H1 (cell line): Measurements from ENCODE around the gene CEP104.

Source experiments
- ATF3 ChIP-seq: IDR thresholded peaks from 2 replicates; pipeline ENCODE4 v1.6.1; 2011; ENCODE audit warnings: low read depth, mild to moderate bottlenecking, low read length; ENCODE audit not compliant: insufficient read depth
- EZH2 ChIP-seq: fragments of 200-600 bp; sonication (generic); IDR thresholded peaks from 2 replicates; pipeline ENCODE4 v1.7.1; 2012; ENCODE audit warnings: low read depth, mild to moderate bottlenecking, moderate library complexity, low read length, inconsistent platforms; ENCODE audit not compliant: severe bottlenecking
- GTF2F1 ChIP-seq: IDR thresholded peaks from 2 replicates; pipeline ENCODE4 v1.6.1; 2012; ENCODE audit warnings: low read depth, low read length, improper control_type of control experiment, borderline replicate concordance
- HDAC2 ChIP-seq, 2 experiments: fragments of 300-600 bp in 1 of 2; sonication (generic) in 1 of 2; IDR thresholded peaks; 2 replicates each; pipeline ENCODE4 v1.6.1; 2011 to 2012; ENCODE audit warnings: low read depth in 2 of 2, low read length in 2 of 2, mild to moderate bottlenecking in 2 of 2, moderate library complexity in 2 of 2, borderline replicate concordance in 1 of 2, inconsistent platforms in 1 of 2
- POLR2A ChIP-seq, 2 experiments: IDR thresholded peaks; 1 replicate in 1 of 2; 2 replicates in 1 of 2; pipeline ENCODE4 v1.6.1; 2011; ENCODE audit warnings: low read depth in 2 of 2, low read length in 2 of 2, mild to moderate bottlenecking in 2 of 2; ENCODE audit errors: control extremely low read depth in 1 of 2
- RAD21 ChIP-seq, 2 experiments: IDR thresholded peaks in 1 of 2; conservative IDR thresholded peaks in 1 of 2; 2 replicates each; pipeline ENCODE4 v1.6.1; 2011; ENCODE audit warnings: low read depth in 2 of 2, low read length in 2 of 2, improper control_type of control experiment in 1 of 2, inconsistent platforms in 1 of 2, mild to moderate bottlenecking in 1 of 2, moderate library complexity in 1 of 2
- SIX5 ChIP-seq: IDR thresholded peaks from 2 replicates; pipeline ENCODE4 v1.6.1; 2011; ENCODE audit warnings: mild to moderate bottlenecking, low read depth, low read length
- TAF1 ChIP-seq: IDR thresholded peaks from 2 replicates; pipeline ENCODE4 v1.6.1; 2011; ENCODE audit warnings: mild to moderate bottlenecking, low read depth, low read length
- YY1 ChIP-seq: IDR thresholded peaks from 2 replicates; pipeline ENCODE4 v1.6.1; 2011; ENCODE audit warnings: low read depth, mild to moderate bottlenecking, low read length
- TF ChIP-seq, protein P1 (sequence below), 3 experiments: IDR thresholded peaks; 1 replicate in 2 of 3; 2 replicates in 1 of 3; pipeline versions ENCODE4 v1.5.1 to v1.6.1; 2011; ENCODE audit warnings: low read length in 3 of 3, mild to moderate bottlenecking in 3 of 3, inconsistent platforms in 2 of 3, low read depth in 1 of 3, moderate library complexity in 1 of 3; ENCODE audit not compliant: insufficient read depth in 1 of 3; ENCODE audit errors: control extremely low read depth in 1 of 3

DNA sequence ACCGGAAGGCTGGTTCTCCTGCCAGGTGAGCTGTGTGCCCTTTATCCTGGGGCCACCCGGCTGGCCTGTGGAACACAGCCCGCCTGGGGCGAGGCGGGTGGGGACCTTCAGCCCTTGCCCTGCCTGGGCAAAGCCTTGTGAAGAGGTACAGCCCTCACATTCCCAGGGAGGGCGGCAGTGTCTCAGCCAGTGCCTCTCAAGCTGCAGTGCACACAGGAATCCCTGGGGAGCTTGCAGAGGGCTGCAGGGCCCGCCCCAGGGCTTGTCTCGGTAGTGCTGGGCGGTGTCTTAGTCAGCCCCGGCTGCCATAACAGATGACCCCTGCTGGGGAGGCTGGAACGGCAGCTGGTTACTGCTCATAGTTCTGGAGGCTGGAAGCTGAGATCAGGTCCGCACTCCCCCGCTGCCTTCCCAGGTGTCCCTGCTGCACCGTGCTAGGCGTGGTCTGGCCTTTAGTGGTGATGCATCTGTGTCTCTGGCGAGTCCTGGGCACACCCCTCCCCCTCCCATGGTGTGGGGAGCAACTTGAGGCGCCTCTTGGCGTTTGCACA lies 12.8 kb upstream of the CEP104 start:
- TF ChIP-seq SIX5, result no peak
- no peak for TF ChIP-seq POLR2A (IDR thresholded peaks at IDR 0.05; ENCODE audit: control extremely low read depth in 1 of 2, low read depth in 2 of 2, low read length in 2 of 2)
- TF ChIP-seq, protein P1, sequence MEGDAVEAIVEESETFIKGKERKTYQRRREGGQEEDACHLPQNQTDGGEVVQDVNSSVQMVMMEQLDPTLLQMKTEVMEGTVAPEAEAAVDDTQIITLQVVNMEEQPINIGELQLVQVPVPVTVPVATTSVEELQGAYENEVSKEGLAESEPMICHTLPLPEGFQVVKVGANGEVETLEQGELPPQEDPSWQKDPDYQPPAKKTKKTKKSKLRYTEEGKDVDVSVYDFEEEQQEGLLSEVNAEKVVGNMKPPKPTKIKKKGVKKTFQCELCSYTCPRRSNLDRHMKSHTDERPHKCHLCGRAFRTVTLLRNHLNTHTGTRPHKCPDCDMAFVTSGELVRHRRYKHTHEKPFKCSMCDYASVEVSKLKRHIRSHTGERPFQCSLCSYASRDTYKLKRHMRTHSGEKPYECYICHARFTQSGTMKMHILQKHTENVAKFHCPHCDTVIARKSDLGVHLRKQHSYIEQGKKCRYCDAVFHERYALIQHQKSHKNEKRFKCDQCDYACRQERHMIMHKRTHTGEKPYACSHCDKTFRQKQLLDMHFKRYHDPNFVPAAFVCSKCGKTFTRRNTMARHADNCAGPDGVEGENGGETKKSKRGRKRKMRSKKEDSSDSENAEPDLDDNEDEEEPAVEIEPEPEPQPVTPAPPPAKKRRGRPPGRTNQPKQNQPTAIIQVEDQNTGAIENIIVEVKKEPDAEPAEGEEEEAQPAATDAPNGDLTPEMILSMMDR (IDR thresholded peaks at IDR 0.05; ENCODE audit: control extremely low read depth in 1 of 3, insufficient read depth in 1 of 3, low read depth in 1 of 3, low read length in 3 of 3), result no peak
- TF ChIP-seq GTF2F1, result no peak
- no peak for TF ChIP-seq HDAC2 (IDR thresholded peaks at IDR 0.05; ENCODE audit: borderline replicate concordance in 1 of 2, low read depth in 2 of 2, low read length in 2 of 2)
- no peak for TF ChIP-seq TAF1
- TF ChIP-seq ATF3, result no peak
- TF ChIP-seq RAD21 (IDR thresholded peaks at IDR 0.05 in 1 of 2, conservative IDR thresholded peaks at IDR 0.05 in 1 of 2; ENCODE audit: low read depth in 2 of 2, low read length in 2 of 2), result no peak
- no peak for TF ChIP-seq EZH2
- no peak for TF ChIP-seq YY1
